Neuronal stem cell (in vitro differentiated cells): ENCODE data around the gene BLM.

Experiments
- DNase-seq: peaks from one replicate; pipeline ENCODE4 v3.0.0-alpha.2; 2013; ENCODE audit warnings: low spot score
- H2AFZ ChIP-seq: one replicate; pipeline ENCODE4 v1.6.1; 2013; ENCODE audit warnings: mild to moderate bottlenecking, low read length, inconsistent platforms
- H2AK5ac ChIP-seq: 2 replicates; pipeline ENCODE4 v1.6.1; 2013; ENCODE audit warnings: low read depth, mild to moderate bottlenecking, inconsistent platforms, low read length, moderate library complexity, mixed read lengths
- H2BK120ac ChIP-seq: 2 replicates; pipeline ENCODE4 v1.6.1; 2013; ENCODE audit warnings: low read depth, mild to moderate bottlenecking, inconsistent platforms, low read length, moderate library complexity, mixed read lengths
- H2BK12ac ChIP-seq: one replicate; pipeline ENCODE4 v1.6.1; 2013; ENCODE audit warnings: low read length, inconsistent platforms
- H2BK15ac ChIP-seq: 2 replicates; pipeline ENCODE4 v1.6.1; 2013; ENCODE audit warnings: mild to moderate bottlenecking, low read length, inconsistent platforms, mixed read lengths
- H2BK5ac ChIP-seq: one replicate; pipeline ENCODE4 v1.6.1; 2013; ENCODE audit warnings: inconsistent platforms, mild to moderate bottlenecking, low read length, moderate library complexity
- H3K14ac ChIP-seq: one replicate; pipeline ENCODE4 v1.6.1; 2013; ENCODE audit warnings: low read length, inconsistent platforms
- H3K18ac ChIP-seq: 2 replicates; pipeline ENCODE4 v1.6.1; 2013; ENCODE audit warnings: low read length, inconsistent platforms
- H3K23ac ChIP-seq: 2 replicates; pipeline ENCODE4 v1.6.1; 2013; ENCODE audit warnings: low read depth, mild to moderate bottlenecking, mixed read lengths, low read length, inconsistent platforms; ENCODE audit not compliant: poor library complexity
- H3K27ac ChIP-seq: replicated peaks from 3 replicates; pipeline ENCODE4 v1.5.1; 2013; ENCODE audit warnings: low read length, inconsistent platforms
- H3K27me3 ChIP-seq, 3 experiments: 2 replicates each; pipeline ENCODE4 v1.6.1; 2013; ENCODE audit warnings: low read length in 3 of 3, mild to moderate bottlenecking in 2 of 3, inconsistent platforms in 1 of 3, low read depth in 1 of 3, mixed read lengths in 1 of 3, moderate library complexity in 1 of 3; ENCODE audit not compliant: control insufficient read depth in 3 of 3, insufficient read depth in 3 of 3
- H3K36me3 ChIP-seq, 2 donors: replicated peaks in 1 of 2; 2 replicates each; pipeline ENCODE4 v1.6.1; 2013; ENCODE audit warnings: low read length in 2 of 2; ENCODE audit not compliant: control insufficient read depth in 2 of 2, insufficient read depth in 2 of 2
- H3K4ac ChIP-seq: 2 replicates; pipeline ENCODE4 v1.6.1; 2013; ENCODE audit warnings: inconsistent platforms, mild to moderate bottlenecking, low read length, moderate library complexity
- H3K4me1 ChIP-seq, 2 donors: 1 replicate in 1 of 2; 2 replicates in 1 of 2; pipeline ENCODE4 v1.6.1; 2013; ENCODE audit warnings: low read length in 2 of 2, low read depth in 1 of 2; ENCODE audit not compliant: control insufficient read depth in 2 of 2, insufficient read depth in 1 of 2
- H3K4me2 ChIP-seq: one replicate; pipeline ENCODE4 v1.6.1; 2013; ENCODE audit warnings: mild to moderate bottlenecking, low read length, inconsistent platforms; ENCODE audit not compliant: insufficient read depth, poor library complexity, severe bottlenecking
- H3K4me3 ChIP-seq, 2 donors: 2 replicates each; pipeline ENCODE4 v1.5.1; 2013; ENCODE audit warnings: low read length in 2 of 2, mild to moderate bottlenecking in 2 of 2, inconsistent platforms in 1 of 2, moderate library complexity in 1 of 2
- H3K79me1 ChIP-seq: one replicate; pipeline ENCODE4 v1.6.1; 2013; ENCODE audit warnings: low read depth, mild to moderate bottlenecking, inconsistent platforms, low read length, moderate library complexity
- H3K9ac ChIP-seq: one replicate; pipeline ENCODE4 v1.6.1; 2013; ENCODE audit warnings: mild to moderate bottlenecking, low read depth, low read length, inconsistent platforms; ENCODE audit not compliant: poor library complexity
- H3K9me3 ChIP-seq, 2 donors: replicated peaks in 1 of 2; 2 replicates each; pipeline versions ENCODE3 to v1.6.1; 2013; ENCODE audit warnings: low read length in 2 of 2, mild to moderate bottlenecking in 2 of 2, inconsistent platforms in 1 of 2, low read depth in 1 of 2, mixed read lengths in 1 of 2, moderate library complexity in 1 of 2; ENCODE audit not compliant: control insufficient read depth in 2 of 2, insufficient read depth in 1 of 2
- H4K8ac ChIP-seq: one replicate; pipeline ENCODE4 v1.6.1; 2013; ENCODE audit warnings: low read depth, mild to moderate bottlenecking, inconsistent platforms, low read length, moderate library complexity
- H4K91ac ChIP-seq: one replicate; pipeline ENCODE4 v1.6.1; 2013; ENCODE audit warnings: low read length, low read depth, mild to moderate bottlenecking, inconsistent platforms; ENCODE audit not compliant: poor library complexity
- WGBS, 2 donors: extraction: QIAGEN DNeasy Blood & Tissue Kit; methylation state at CpG; one replicate each; pipeline ENCODE4 v1.1.7; 2013; ENCODE audit warnings: missing lambda C conversion rate in 2 of 2, mixed read lengths in 1 of 2; ENCODE audit not compliant: insufficient read length in 2 of 2, insufficient replicate concordance in 1 of 2; ENCODE audit errors: extremely low coverage in 2 of 2; 5-methylcytosine and 5-hydroxymethylcytosine counted together

The BLM gene

DNA sequence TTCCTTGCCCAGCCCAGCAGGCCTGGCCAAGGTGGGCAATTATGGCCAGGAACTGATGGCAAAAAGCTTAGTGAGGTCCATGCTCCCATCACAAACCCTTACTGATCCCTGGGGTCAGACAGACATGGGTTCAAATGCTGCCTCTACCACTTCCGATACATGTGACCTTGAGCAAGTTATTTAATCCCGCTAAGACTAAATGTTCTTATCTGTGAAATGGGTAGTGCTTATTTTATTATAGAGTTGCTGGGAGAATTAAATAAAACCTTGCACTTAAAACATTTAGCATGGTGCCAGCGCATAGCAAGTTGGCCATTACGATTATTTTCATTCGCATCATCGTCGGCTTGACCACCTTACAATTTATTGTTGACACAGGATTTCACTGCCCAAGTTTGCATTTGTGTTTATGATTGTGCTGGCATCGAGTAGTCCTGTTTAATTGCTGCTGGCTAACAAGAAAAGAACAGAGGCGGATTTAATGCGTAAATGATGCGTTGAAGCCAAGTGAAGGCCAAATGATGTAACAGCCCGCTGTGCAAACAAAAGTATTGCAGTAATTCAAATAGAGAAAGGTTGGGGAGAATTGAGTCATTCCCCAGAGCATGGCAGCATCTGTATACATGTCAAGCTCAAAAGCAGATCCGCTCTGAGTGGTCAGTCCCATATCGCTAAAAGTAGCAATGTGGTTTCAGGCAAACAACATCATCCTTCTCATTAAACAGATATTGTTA is 144.0 kb downstream of the BLM start:
- Histone ChIP-seq H2BK5ac (peak overlapping the region; percentile 14), H2AK5ac (no peak overlapping the region), H2AFZ (no peak overlapping the region), H3K18ac (peak overlapping the region; percentile 20), H3K4ac (no peak overlapping the region), H3K79me1 (peaks cover 2% of the 10 kb centered on the region), H3K23ac (no peak overlapping the region), H2BK15ac (peak overlapping the region; percentile 79), H3K36me3 (no peaks in the 10 kb centered on the region), H3K27ac (no peak overlapping the region), H3K14ac (no peak overlapping the region), H3K9me3 (no peaks in the 10 kb centered on the region), H2BK12ac (no peak overlapping the region), H4K8ac (no peak overlapping the region), H3K4me1 (no peaks in the 10 kb centered on the region), H3K4me2 (no peak overlapping the region), H3K27me3 (no peaks in the 10 kb centered on the region), H3K4me3 (no peak overlapping the region), H3K9ac (no peak overlapping the region), H2BK120ac (no peak overlapping the region), H4K91ac (no peak overlapping the region)
- no peak for DNase-seq
- WGBS, 2 donors, result no CpG with 5 or more reads among the region's 14 CpGs

DNA sequence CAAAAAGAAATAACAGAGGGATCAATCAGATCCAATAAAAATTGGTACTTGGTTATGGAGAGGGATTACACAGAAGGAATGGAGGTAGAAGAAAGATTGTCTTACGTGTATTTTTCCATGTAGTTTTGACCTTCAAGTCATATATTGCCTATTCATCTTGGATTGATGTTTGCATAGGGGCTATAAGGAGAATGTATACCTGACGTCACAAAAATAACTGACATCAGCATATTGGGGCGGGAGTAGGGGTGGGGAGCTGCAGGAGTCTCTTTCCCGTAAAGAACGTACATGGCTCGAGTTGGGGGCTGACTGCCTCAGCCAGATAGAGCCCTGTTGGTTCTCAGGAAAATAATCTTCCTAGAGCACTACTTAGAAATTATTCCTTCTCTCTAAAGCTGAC is 145.3 kb downstream of the BLM start:
- no peaks in the 10 kb centered on the region for H3K27me3 ChIP-seq
- no peak overlapping the region for H2BK12ac ChIP-seq
- no peak overlapping the region for H3K9ac ChIP-seq
- H2AK5ac ChIP-seq, result no peak overlapping the region
- H3K18ac ChIP-seq, result no peak overlapping the region
- no peak overlapping the region for H3K14ac ChIP-seq
- H3K4me2 ChIP-seq, result no peak overlapping the region
- H3K9me3 ChIP-seq, result no peaks in the 10 kb centered on the region
- H4K91ac ChIP-seq, result no peak overlapping the region
- no peak overlapping the region for H3K27ac ChIP-seq
- H2BK15ac ChIP-seq, result no peak overlapping the region
- no peak overlapping the region for H4K8ac ChIP-seq
- no peak overlapping the region for H3K23ac ChIP-seq
- H2BK120ac ChIP-seq, result no peak overlapping the region
- H3K4ac ChIP-seq, result no peak overlapping the region
- no peak for DNase-seq
- WGBS, 2 donors, result no CpG with 5 or more reads among the region's 6 CpGs
- no peak overlapping the region for H2AFZ ChIP-seq
- no peak overlapping the region for H3K4me3 ChIP-seq
- H3K79me1 ChIP-seq, result peaks cover 2% of the 10 kb centered on the region
- H3K4me1 ChIP-seq, result no peaks in the 10 kb centered on the region
- no peaks in the 10 kb centered on the region for H3K36me3 ChIP-seq
- H2BK5ac ChIP-seq, result no peak overlapping the region

DNA sequence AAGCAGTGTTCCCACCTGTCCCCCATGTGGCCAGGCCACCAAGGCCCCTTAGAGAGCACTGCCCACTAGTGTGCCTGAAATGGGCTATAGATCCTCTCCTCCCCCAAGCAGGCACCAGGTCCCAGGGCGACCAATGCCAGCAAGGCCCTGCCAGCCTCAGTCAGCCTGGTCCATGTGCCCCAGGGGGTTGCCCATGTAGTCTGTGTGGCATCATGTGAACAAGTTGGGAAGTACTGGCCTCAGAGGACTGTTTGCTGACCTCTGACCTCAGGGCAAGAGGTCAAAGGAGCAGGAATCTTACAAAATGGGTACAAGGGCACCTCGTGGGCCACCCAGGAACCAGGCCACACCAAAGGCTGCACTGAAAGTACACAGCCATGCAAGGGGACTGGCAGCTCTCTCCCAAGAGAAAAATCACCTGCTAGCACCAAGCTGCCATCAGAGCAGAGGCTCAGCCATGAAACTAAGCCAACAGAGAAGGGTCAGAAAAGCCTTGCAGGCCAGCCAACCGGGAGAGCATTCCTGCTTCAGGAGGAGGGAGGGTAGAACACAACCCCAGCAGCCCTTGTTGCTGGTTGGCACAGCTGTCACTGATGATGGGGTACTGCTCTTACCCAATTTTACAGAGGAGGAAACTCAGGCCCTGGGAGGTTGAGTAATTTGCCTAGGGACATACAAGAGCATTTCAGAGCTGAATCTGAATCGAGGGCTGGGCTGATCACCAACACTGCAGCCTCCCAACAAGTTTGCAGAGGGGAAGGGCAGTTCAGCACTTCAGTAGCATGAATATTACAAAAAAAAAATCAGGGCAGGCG is 146.0 kb downstream of the BLM start:
- H3K4me1 ChIP-seq, result peaks cover 0 to 1% of the 10 kb centered on the region in 2 donors
- no peak overlapping the region for H4K91ac ChIP-seq
- peaks cover under 1% of the 10 kb centered on the region for H3K79me1 ChIP-seq
- H3K27ac ChIP-seq, result no peak overlapping the region
- H3K36me3 ChIP-seq, result no peaks in the 10 kb centered on the region
- H2AK5ac ChIP-seq, result no peak overlapping the region
- no peak overlapping the region for H2BK120ac ChIP-seq
- H2AFZ ChIP-seq, result no peak overlapping the region
- no peak overlapping the region for H3K4ac ChIP-seq
- H3K14ac ChIP-seq, result no peak overlapping the region
- H2BK12ac ChIP-seq, result no peak overlapping the region
- H3K4me2 ChIP-seq, result no peak overlapping the region
- no CpG with 5 or more reads among the region's 5 CpGs for WGBS, 2 donors
- H3K9me3 ChIP-seq, result no peaks in the 10 kb centered on the region
- no peak overlapping the region for H3K18ac ChIP-seq
- no peak overlapping the region for H4K8ac ChIP-seq
- no peak overlapping the region for H3K9ac ChIP-seq
- no peaks in the 10 kb centered on the region for H3K27me3 ChIP-seq
- no peak overlapping the region for H3K4me3 ChIP-seq
- H2BK15ac ChIP-seq, result no peak overlapping the region
- DNase-seq, result no peak
- no peak overlapping the region for H3K23ac ChIP-seq
- H2BK5ac ChIP-seq, result no peak overlapping the region

DNA sequence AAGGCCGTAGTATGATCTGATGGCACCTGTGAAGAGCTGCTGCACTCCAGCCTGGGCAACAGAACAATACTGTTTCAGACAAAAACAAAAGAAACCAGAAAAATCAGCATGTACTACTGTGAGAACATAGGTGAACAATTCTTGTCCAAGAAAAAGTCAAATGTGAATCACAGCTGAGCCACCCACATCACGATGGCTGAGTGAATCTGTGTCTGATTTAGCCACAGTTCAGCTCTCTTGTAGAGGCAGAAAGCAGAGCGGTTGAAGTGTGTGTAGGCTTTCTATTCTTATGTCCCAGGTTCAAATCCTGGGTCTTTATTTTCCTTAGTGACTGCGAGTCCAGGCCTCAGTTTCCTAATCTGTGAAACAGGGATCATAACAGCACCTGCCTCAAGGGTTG is 146.8 kb downstream of the BLM start:
- Histone ChIP-seq H3K4me3 (no peak overlapping the region), H3K27me3 (no peaks in the 10 kb centered on the region), H4K8ac (no peak overlapping the region), H3K9me3 (no peaks in the 10 kb centered on the region), H3K4ac (no peak overlapping the region), H2BK120ac (no peak overlapping the region), H3K18ac (no peak overlapping the region), H2AFZ (no peak overlapping the region), H3K79me1 (no peaks in the 10 kb centered on the region), H3K4me2 (no peak overlapping the region), H2BK12ac (no peak overlapping the region), H3K27ac (no peak overlapping the region), H2AK5ac (no peak overlapping the region), H3K36me3 (no peaks in the 10 kb centered on the region), H3K23ac (no peak overlapping the region), H3K14ac (no peak overlapping the region), H2BK5ac (no peak overlapping the region), H3K4me1 (peaks cover 3 to 6% of the 10 kb centered on the region in 2 donors), H2BK15ac (no peak overlapping the region), H4K91ac (no peak overlapping the region), H3K9ac (no peak overlapping the region)
- DNase-seq, result no peak
- no CpG with 5 or more reads among the region's 4 CpGs for WGBS, 2 donors
